Activated CD4-positive, alpha-beta T cell treated with anti-CD3 and anti-CD28 coated beads for 48 hours (primary cell): ENCODE data around the gene MPHOSPH8.
"Not testable (repeated sequence)": the region's sequence is repeated elsewhere in the genome, so short reads cannot be mapped to it uniquely, and the experiment has no call there.

Source experiments
- DNase-seq: peaks from one replicate; pipeline ENCODE4 v3.0.0-alpha.2; 2020

MPHOSPH8 gene

GRCh38 chr13:19691447-19691846, 58.0 kb downstream of the MPHOSPH8 start:
- DNase-seq, result not testable (repeated sequence)

- no peak for DNase-seq
These were observed 62.0 kb downstream of the MPHOSPH8 start for GRCh38 chr13:19695428-19695827.

GRCh38 chr13:19695829-19696228, 62.4 kb downstream of the MPHOSPH8 start:
- no peak for DNase-seq

DNA sequence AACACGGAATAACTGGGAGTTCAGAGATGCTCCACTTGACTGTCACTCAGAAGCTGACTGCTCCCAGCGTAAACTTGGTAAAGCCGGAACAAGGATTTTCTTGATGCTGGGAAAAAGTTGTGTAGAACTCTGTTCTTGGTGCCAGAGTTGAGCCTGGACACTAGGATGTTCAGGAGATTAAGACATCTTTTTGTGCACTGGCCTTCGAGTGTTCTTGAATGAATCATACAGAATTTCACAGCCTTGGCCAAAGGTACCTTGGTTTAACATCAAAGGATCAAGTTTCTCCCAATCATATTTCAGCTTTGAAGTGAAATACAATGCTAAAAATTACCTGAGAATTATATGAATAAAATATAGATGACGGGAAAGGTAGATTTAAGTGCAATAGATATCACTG, 67.5 kb downstream of the MPHOSPH8 start:
- DNase-seq, result not testable (repeated sequence)

DNA sequence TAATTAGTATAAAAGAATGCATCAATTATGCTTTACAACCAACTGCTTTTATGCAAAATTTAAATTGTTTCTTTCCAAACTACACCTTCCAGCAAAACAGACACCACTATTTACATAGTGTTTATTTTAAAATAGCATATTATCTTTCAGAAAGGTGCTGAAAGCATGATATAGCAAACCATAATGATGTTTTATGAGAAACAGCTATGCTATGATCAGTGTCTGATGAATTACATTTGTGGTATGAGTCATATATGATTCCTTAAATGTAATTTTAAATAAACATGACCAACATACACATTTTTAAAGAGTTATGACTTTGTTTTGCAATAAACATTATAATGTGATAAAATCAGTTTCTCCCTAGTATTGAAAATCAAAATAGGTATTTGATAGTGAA, 68.2 kb downstream of the MPHOSPH8 start:
- not testable (repeated sequence) for DNase-seq

DNA sequence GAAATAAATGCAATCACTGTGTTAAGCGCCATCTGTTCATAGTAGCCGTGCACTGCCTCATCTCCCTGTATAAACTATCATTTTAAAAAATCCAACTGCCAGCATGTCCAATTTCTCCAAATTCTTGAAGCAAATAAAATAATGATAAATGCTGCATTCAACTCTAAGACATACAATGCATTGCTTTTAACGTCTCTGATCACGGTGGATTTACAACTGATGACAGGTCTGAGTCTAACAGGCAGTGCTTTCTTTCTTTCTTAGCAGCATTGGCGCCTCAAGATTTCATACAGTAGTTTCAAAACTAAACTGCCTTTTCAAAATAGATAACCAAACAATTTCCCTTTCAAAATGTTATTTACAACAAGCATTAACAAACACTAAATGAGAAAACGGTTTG, 70.8 kb downstream of the MPHOSPH8 start:
- not testable (repeated sequence) for DNase-seq

- not testable (repeated sequence) for DNase-seq
These were observed 75.6 kb downstream of the MPHOSPH8 start for GRCh38 chr13:19709039-19709438.

DNA sequence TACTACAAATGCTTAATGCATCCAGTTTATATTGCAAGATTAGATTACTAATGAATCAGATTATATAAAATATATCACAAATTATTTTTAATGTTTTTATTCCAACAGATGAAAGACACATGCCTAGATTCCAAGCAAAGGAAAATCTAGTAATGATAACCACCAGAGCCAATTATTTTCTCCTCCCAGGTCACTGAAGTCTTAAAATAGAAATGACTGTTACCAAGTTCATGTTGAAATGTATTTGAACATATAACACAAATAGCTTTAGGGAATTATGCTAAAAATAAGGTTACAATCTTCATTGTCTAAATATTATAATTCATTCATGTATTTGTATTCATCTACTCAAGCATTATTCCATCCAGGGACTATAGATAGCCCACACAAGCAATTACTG, 76.3 kb downstream of the MPHOSPH8 start:
- DNase-seq, result not testable (repeated sequence)

GRCh38 chr13:19713186-19713965, 79.9 kb downstream of the MPHOSPH8 start:
- peak; percentile 8 for DNase-seq

DNA sequence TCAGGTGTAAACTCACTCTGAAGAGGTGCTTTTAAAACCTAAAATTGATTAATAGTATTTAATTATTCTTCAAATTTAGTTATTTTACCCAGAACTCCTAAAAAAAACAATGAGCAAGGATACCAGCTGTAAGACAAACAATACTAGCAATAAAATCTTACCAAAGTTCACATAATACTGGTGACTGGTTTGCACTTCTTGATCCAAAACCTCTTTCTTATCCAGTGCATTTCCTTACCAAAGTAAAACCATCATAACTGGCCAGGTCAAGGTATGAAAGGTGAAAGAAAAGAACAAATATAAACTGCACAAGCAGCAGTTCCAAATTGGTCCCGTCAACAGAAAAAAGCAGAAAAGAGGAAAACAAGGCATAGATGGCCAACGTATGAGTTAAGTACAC, 86.6 kb downstream of the MPHOSPH8 start:
- DNase-seq, result no peak
